GM12864 (cell line): ENCODE results near the gene TATDN2.
A peak's percentile ranks its signal among the peaks of the same experiment; 100 is the strongest.

Source experiments
- DNase-seq: peaks from one replicate; pipeline ENCODE4 v3.0.0-alpha.2; 2011; ENCODE audit warnings: low read depth
- H3K4me3 ChIP-seq: 2 replicates; pipeline ENCODE4 v1.5.1; 2011; ENCODE audit warnings: mild to moderate bottlenecking, low read depth, low read length, control low read depth
- CTCF ChIP-seq: IDR thresholded peaks from 2 replicates; pipeline ENCODE4 v1.5.1; 2011; ENCODE audit warnings: low read depth, mild to moderate bottlenecking, moderate library complexity, low read length, control low read depth, inconsistent platforms; ENCODE audit errors: missing control alignments

The TATDN2 gene

GRCh38 chr3:10322352-10322710, 74.1 kb downstream of the TATDN2 start:
- no peak overlapping the region for H3K4me3 ChIP-seq
- no peak for DNase-seq
- TF ChIP-seq CTCF, result peak; percentile 64

GRCh38 chr3:10327592-10327991, 79.3 kb downstream of the TATDN2 start:
- DNase-seq, result no peak
- no peak for TF ChIP-seq CTCF
- no peak overlapping the region for H3K4me3 ChIP-seq

DNA sequence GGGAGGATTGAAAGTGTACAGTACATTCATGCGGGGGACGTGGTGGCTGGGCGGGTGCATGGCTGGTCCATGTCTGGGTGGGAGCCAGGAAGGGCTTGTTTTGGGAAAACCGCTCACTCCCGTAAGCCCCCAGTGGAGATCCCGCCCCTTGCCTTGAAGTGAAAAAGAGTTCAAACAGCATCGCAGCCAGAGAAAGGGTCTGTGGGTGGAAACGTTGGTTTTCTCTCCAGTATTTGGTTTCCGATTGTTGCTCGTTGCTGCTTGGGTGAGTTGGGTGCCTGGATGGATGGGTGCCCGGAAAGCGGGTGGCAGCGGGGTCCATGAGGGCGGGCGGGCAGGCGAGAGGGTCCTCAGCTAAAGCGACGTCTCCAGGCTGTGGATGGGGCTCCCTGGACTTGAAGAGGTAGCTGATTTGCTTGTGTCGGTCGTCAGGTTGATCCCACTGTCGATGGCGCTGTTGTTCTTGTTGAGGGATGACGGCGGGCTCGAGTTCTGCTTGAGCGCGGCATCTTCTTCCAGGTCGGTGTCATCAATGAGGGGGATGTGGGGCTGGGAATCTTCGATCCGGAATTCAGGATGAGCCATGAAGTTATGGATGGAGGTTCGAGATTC, 80.3 kb downstream of the TATDN2 start:
- no peak overlapping the region for H3K4me3 ChIP-seq
- DNase-seq, result no peak
- no peak for TF ChIP-seq CTCF

- no peak for DNase-seq
- no peak overlapping the region for H3K4me3 ChIP-seq
- TF ChIP-seq CTCF, result no peak
Observed at GRCh38 chr3:10329495-10330015, 81.3 kb downstream of the TATDN2 start.

- no peak for TF ChIP-seq CTCF
- no peak overlapping the region for H3K4me3 ChIP-seq
- no peak for DNase-seq
Observed at GRCh38 chr3:10330319-10330718, 82.1 kb downstream of the TATDN2 start.
